GM12878 (cell line): ENCODE results near the gene USP12. TPM values are rescaled to one million over a fixed set of nuclear protein-coding genes. Genes with fewer than 3 reads are reported as not detected.

Experiments used
- ATAC-seq: fragments of 200-7000 bp; cut with Tn5 transposase; 3 replicates; pipeline ENCODE4 v1.9.1; 2020; ENCODE audit warnings: mild to moderate bottlenecking, moderate library complexity
- BruUV-seq: library from RNA; stranded (reverse); fragments of 400-500 nt; replicated peaks from 2 replicates; lab custom pipeline; 2021; lab: Mats Ljungman, UMichigan
- CTCF ChIA-PET: fragments of 300-600 bp; sonication (Branson Sonifier 250); formaldehyde crosslinking; extraction: SDS; loops from one replicate; lab custom pipeline; 2021; ENCODE audit warnings: inconsistent platforms; lab: Yijun Ruan, JAX
- POLR2A ChIA-PET: fragments of 350-600 bp; formaldehyde crosslinking; extraction: SDS; loops from one replicate; lab custom pipeline; 2021; ENCODE audit warnings: inconsistent platforms; lab: Charles Lee
- RAD21 ChIA-PET: fragments of 300-600 bp; sonication (Branson Sonifier 250); formaldehyde crosslinking; loops from one replicate; lab custom pipeline; 2023; ENCODE audit warnings: antibody characterized with exemption; ENCODE audit not compliant: unreplicated experiment; lab: Charles Lee
- SMC1A ChIA-PET: fragments of 300-600 bp; sonication (Branson Sonifier 250); formaldehyde crosslinking; loops from one replicate; lab custom pipeline; 2023; ENCODE audit not compliant: unreplicated experiment, uncharacterized antibody; lab: Charles Lee
- DNase-seq: peaks from one replicate; pipeline ENCODE4 v3.0.0-alpha.2; 2011; ENCODE audit warnings: low read depth, low spot score
- FAIRE-seq: peaks from 3 replicates; lab custom pipeline; 2011; peaks lifted over from hg19 to GRCh38; lab: Jason Lieb, UNC
- H2AFZ ChIP-seq: 2 replicates; pipeline ENCODE4 v1.6.0; 2011; ENCODE audit warnings: low read depth, low read length, control low read depth; ENCODE audit not compliant: control insufficient read depth
- H3K27ac ChIP-seq: 2 replicates; pipeline ENCODE4 v1.5.1; 2011; ENCODE audit warnings: control low read depth; ENCODE audit not compliant: control insufficient read depth, insufficient read depth
- H3K27me3 ChIP-seq, 2 experiments: replicated peaks in 1 of 2; 2 replicates each; pipeline versions ENCODE4 v1.6.0 to v1.6.1; 2011; ENCODE audit warnings: low read length in 1 of 2; ENCODE audit not compliant: control insufficient read depth in 2 of 2, insufficient read depth in 2 of 2
- H3K36me3 ChIP-seq, 2 experiments: 2 replicates each; pipeline ENCODE4 v1.5.1; 2011; ENCODE audit warnings: low read length in 1 of 2; ENCODE audit not compliant: control insufficient read depth in 2 of 2, insufficient read depth in 2 of 2
- H3K4me1 ChIP-seq: 2 replicates; pipeline ENCODE4 v1.6.1; 2011; ENCODE audit warnings: mild to moderate bottlenecking, low read length, moderate library complexity, mixed read lengths; ENCODE audit not compliant: control insufficient read depth, insufficient read depth
- H3K4me2 ChIP-seq: 2 replicates; pipeline ENCODE4 v1.6.0; 2011; ENCODE audit warnings: control low read depth; ENCODE audit not compliant: control insufficient read depth, insufficient read depth
- H3K4me3 ChIP-seq: fragments of 200-600 bp; sonication (generic); 2 replicates; pipeline ENCODE4 v1.5.1; 2016
- H3K79me2 ChIP-seq: 2 replicates; pipeline ENCODE4 v1.6.0; 2011; ENCODE audit warnings: low read length; ENCODE audit not compliant: control insufficient read depth, insufficient read depth
- H3K9ac ChIP-seq: 2 replicates; pipeline ENCODE4 v1.8.0; 2011; ENCODE audit warnings: low read length, control low read depth, mixed read lengths; ENCODE audit not compliant: control insufficient read depth, insufficient read depth
- H3K9me3 ChIP-seq: replicated peaks from 3 replicates; pipeline ENCODE4 v1.5.1; 2011; ENCODE audit warnings: mild to moderate bottlenecking, low read length; ENCODE audit not compliant: control insufficient read depth, insufficient read depth
- H4K20me1 ChIP-seq: 2 replicates; pipeline ENCODE4 v1.6.0; 2011; ENCODE audit not compliant: control insufficient read depth, insufficient read depth
- CUX1 ChIP-seq: IDR thresholded peaks from 2 replicates; pipeline ENCODE4 v1.6.1; 2012; ENCODE audit warnings: improper control_type of control experiment, low read depth, low read length; ENCODE audit not compliant: insufficient replicate concordance
- EED ChIP-seq: sonication (generic); IDR thresholded peaks from 2 replicates; pipeline ENCODE4 v1.6.1; 2016; ENCODE audit warnings: antibody characterized with exemption, low read depth
- HCFC1 ChIP-seq: fragments of 150-350 bp; IDR thresholded peaks from 2 replicates; pipeline ENCODE4 v1.6.1; 2014; ENCODE audit warnings: low read length
- HDGF ChIP-seq: fragments of 450-650 bp; IDR thresholded peaks from 2 replicates; pipeline ENCODE4 v1.6.1; 2016; ENCODE audit warnings: antibody characterized with exemption
- MTA2 ChIP-seq: fragments of 450-650 bp; IDR thresholded peaks from 2 replicates; pipeline ENCODE4 v1.6.1; 2016; ENCODE audit warnings: low read depth, mild to moderate bottlenecking, moderate library complexity
- PAX5 ChIP-seq: IDR thresholded peaks from 2 replicates; pipeline ENCODE4 v1.6.1; 2011; ENCODE audit warnings: low read depth, low read length, borderline replicate concordance
- PAX8 ChIP-seq: fragments of 450-650 bp; IDR thresholded peaks from 2 replicates; pipeline ENCODE4 v1.6.1; 2017; ENCODE audit warnings: mild to moderate bottlenecking, moderate library complexity
- RBBP5 ChIP-seq: fragments of 200-600 bp; sonication (generic); conservative IDR thresholded peaks from 2 replicates; pipeline ENCODE4 v1.6.1; 2016
- SIX5 ChIP-seq: IDR thresholded peaks from 2 replicates; pipeline ENCODE4 v1.6.1; 2011; ENCODE audit warnings: mild to moderate bottlenecking, low read depth, low read length, moderate library complexity; ENCODE audit not compliant: severe bottlenecking
- SPI1 ChIP-seq: IDR thresholded peaks from 2 replicates; pipeline ENCODE4 v1.6.1; 2011; ENCODE audit warnings: low read depth, mild to moderate bottlenecking, low read length, moderate library complexity, borderline replicate concordance; ENCODE audit not compliant: insufficient read depth
- SREBF2 ChIP-seq: IDR thresholded peaks from 2 replicates; pipeline ENCODE4 v1.6.1; 2012; ENCODE audit warnings: mild to moderate bottlenecking, low read length
- ZBTB4 ChIP-seq: fragments of 450-650 bp; formaldehyde crosslinking; IDR thresholded peaks from 2 replicates; pipeline ENCODE4 v1.4.0; 2022; ENCODE audit warnings: mild to moderate bottlenecking, moderate library complexity
- ZNF592 ChIP-seq: fragments of 450-650 bp; IDR thresholded peaks from 2 replicates; pipeline ENCODE4 v1.6.1; 2017; ENCODE audit warnings: mild to moderate bottlenecking, moderate library complexity
- WGBS: methylation state at CpG from one replicate; pipeline ENCODE4 v1.1.6; 2016; ENCODE audit warnings: low lambda C conversion rate; ENCODE audit not compliant: insufficient replicate concordance, insufficient coverage; ENCODE audit errors: missing lambda C conversion rate; 5-methylcytosine and 5-hydroxymethylcytosine counted together
- in situ Hi-C: fragments of 300-500 bp; cut with MboI; formaldehyde crosslinking; loops from 9 replicates; pipeline ENCODE4 v1.14.3; 2018; ENCODE audit warnings: mixed read lengths
- intact Hi-C: fragments of 100-400 bp; cut with micrococcal nuclease; formaldehyde crosslinking; loops from one replicate; pipeline ENCODE4 v1.14.2; 2022; ENCODE audit not compliant: unreplicated experiment
- polyA plus RNA-seq, 11 experiments: library from polyadenylated mRNA; depleted of rRNA in 4 of 11; unstranded in 6 of 11; stranded (reverse) in 5 of 11; fragments of >200 nt; fragmentation: Nextera tagmentation in 4 of 11; fragmentation: Illumina TruSeq in 1 of 11; extraction: Ambion mirVana in 4 of 11; extraction: Trizol in 1 of 11; gene quantifications; 1 replicate in 1 of 11; 2 replicates in 10 of 11; pipeline versions ENCODE4 v1.2.1 to v1.2.3, GENCODE V29; 2011 to 2016; ENCODE audit warnings: inconsistent platforms in 2 of 11, missing spikeins in 2 of 11, low read depth in 1 of 11
- total RNA-seq, 4 experiments: library from RNA; depleted of rRNA in 3 of 4; stranded (reverse); fragments of >200 nt in 3 of 4; fragmentation: Illumina TruSeq in 1 of 4; extraction: Trizol in 1 of 4; gene quantifications; 2 replicates each; pipeline versions ENCODE4 v1.2.1 to v1.2.3, GENCODE V29; 2013 to 2021

USP12 gene
- total and polyA plus RNA-seq, 10 of the 15 experiments (the other 5 are each of a cell fraction or from before 2014, with no cell fraction given), result 3.5 to 32.2 (median 24.6) TPM

- CTCF ChIA-PET, result no interaction called here
- intact Hi-C loops, result no loop called here
- no peaks in the 10 kb centered on the region for H3K27me3 ChIP-seq
- TF ChIP-seq PAX5 (no peak), SIX5 (no peak), ZNF592 (no peak), MTA2 (no peak), SREBF2 (no peak), PAX8 (no peak), ZBTB4 (no peak), HDGF (no peak), SPI1 (no peak), HCFC1 (no peak), CUX1 (no peak), EED (no peak), RBBP5 (no peak)
These were observed 83.0 kb downstream of the USP12 start for GRCh38 chr13:27088619-27089018.

More at GRCh38 chr13:27088619-27089018, 83.0 kb downstream of the USP12 start:
- no peak for ATAC-seq
- SMC1A ChIA-PET, result interaction anchor here (0.5 kb wide), 1 partner anchor 68 kb away, joined by 3 read pairs; no protein-coding TSS in a partner anchor
- no peaks in the 10 kb centered on the region for H3K4me1 ChIP-seq
- H4K20me1 ChIP-seq, result no peaks in the 10 kb centered on the region; the same call in 1 of the 2 replicates
- POLR2A ChIA-PET, result no interaction called here
- BruUV-seq, result no TSS peak
- peaks cover 1 to 7% of the 10 kb centered on the region in 2 experiments; a peak in 3 of 4 replicates for H3K36me3 ChIP-seq
- no peak overlapping the region for H3K4me3 ChIP-seq
- no peak overlapping the region for H3K27ac ChIP-seq
- no peak for DNase-seq
- no peaks in the 10 kb centered on the region for H3K79me2 ChIP-seq
- RAD21 ChIA-PET, result no interaction called here
- 98% methylated on average over 3 of the region's 3 CpGs for WGBS
- H2AFZ ChIP-seq, result no peak overlapping the region
- H3K9ac ChIP-seq, result no peak overlapping the region
- H3K9me3 ChIP-seq, result no peaks in the 10 kb centered on the region
- no peak for FAIRE-seq
- no peak overlapping the region for H3K4me2 ChIP-seq
- in situ Hi-C loops, result no loop called here
